SU-DHL-6 (cell line): Measurements from ENCODE around the gene NTSR1.

Experiments
- H2AFZ ChIP-seq: fragments of 200-600 bp; sonication (generic); 2 replicates; pipeline ENCODE4 v1.6.1; 2014; ENCODE audit warnings: low read depth, mild to moderate bottlenecking, moderate library complexity, mixed read lengths, antibody characterized with exemption, low read length; ENCODE audit not compliant: severe bottlenecking
- H3F3A ChIP-seq: fragments of 200-600 bp; shearing (Covaris generic); 2 replicates; pipeline ENCODE4 v1.6.0; 2016; ENCODE audit warnings: antibody characterized with exemption, mild to moderate bottlenecking; ENCODE audit not compliant: insufficient read depth
- H3K27ac ChIP-seq: fragments of 200-600 bp; sonication (generic); 2 replicates; pipeline ENCODE4 v1.5.1; 2016; ENCODE audit warnings: low read depth, mild to moderate bottlenecking, low read length, moderate library complexity, mixed read lengths
- H3K27me3 ChIP-seq: fragments of 200-600 bp; sonication (generic), shearing (Covaris generic); 2 replicates; pipeline ENCODE4 v1.6.0; 2014; ENCODE audit warnings: mild to moderate bottlenecking, low read length
- H3K36me3 ChIP-seq: fragments of 200-600 bp; sonication (generic); 2 replicates; pipeline ENCODE4 v1.6.1; 2014; ENCODE audit warnings: mild to moderate bottlenecking, low read length, mixed read lengths
- H3K4me2 ChIP-seq: fragments of 300-600, 200-600 bp; shearing (Covaris generic), sonication (generic); 2 replicates; pipeline ENCODE4 v1.6.0; 2014; ENCODE audit warnings: low read length, low read depth, mild to moderate bottlenecking; ENCODE audit not compliant: poor library complexity, severe bottlenecking
- H3K4me3 ChIP-seq: fragments of 200-600 bp; sonication (generic); 2 replicates; pipeline ENCODE4 v1.5.1; 2014; ENCODE audit warnings: antibody characterized with exemption, low read length, mild to moderate bottlenecking, mixed read lengths; ENCODE audit not compliant: insufficient read depth, poor library complexity, severe bottlenecking
- H3K79me2 ChIP-seq: fragments of 200-600 bp; sonication (generic); 2 replicates; pipeline ENCODE4 v1.6.1; 2014; ENCODE audit warnings: mild to moderate bottlenecking, low read length, moderate library complexity; ENCODE audit not compliant: insufficient read depth
- H3K9ac ChIP-seq: fragments of 200-600 bp; sonication (generic); 2 replicates; pipeline ENCODE4 v1.7.0; 2014; ENCODE audit warnings: mild to moderate bottlenecking, low read length
- H3K9me2 ChIP-seq: fragments of 200-600 bp; sonication (generic); replicated peaks from 2 replicates; pipeline ENCODE4 v1.6.1; 2014; ENCODE audit warnings: low read length; ENCODE audit not compliant: insufficient read depth
- H3K9me3 ChIP-seq: fragments of 200-600 bp; sonication (generic); 2 replicates; pipeline ENCODE4 v1.6.1; 2014; ENCODE audit warnings: low read length, mixed read lengths; ENCODE audit not compliant: insufficient read depth
- H4K20me1 ChIP-seq: fragments of 200-600 bp; sonication (generic); 2 replicates; pipeline ENCODE4 v1.6.1; 2014; ENCODE audit warnings: low read depth, mild to moderate bottlenecking, antibody characterized with exemption, low read length, moderate library complexity, mixed read lengths
- CTCF ChIP-seq: fragments of 200-600 bp; sonication (generic); IDR thresholded peaks from one replicate; pipeline ENCODE4 v1.5.1; 2017; ENCODE audit warnings: antibody characterized with exemption, mild to moderate bottlenecking, low read length, moderate library complexity; ENCODE audit not compliant: insufficient read depth, poor library complexity, severe bottlenecking
- EZH2phosphoT487 ChIP-seq: fragments of 200-600 bp; sonication (generic), shearing (Covaris generic); conservative IDR thresholded peaks from 2 replicates; pipeline ENCODE4 v1.6.1; 2018; ENCODE audit warnings: mild to moderate bottlenecking, antibody characterized with exemption, low read length, moderate library complexity, mixed read lengths

The NTSR1 gene

GRCh38 chr20:62784497-62784896, 75.9 kb downstream of the NTSR1 start:
- Histone ChIP-seq H3K27ac (no peak overlapping the region), H3K4me2 (no peak overlapping the region), H2AFZ (no peak overlapping the region), H3K79me2 (no peaks in the 10 kb centered on the region), H3F3A (no peaks in the 10 kb centered on the region), H3K36me3 (no peaks in the 10 kb centered on the region), H3K4me3 (no peak overlapping the region), H4K20me1 (no peaks in the 10 kb centered on the region), H3K9me3 (no peaks in the 10 kb centered on the region), H3K9me2 (no peaks in the 10 kb centered on the region), H3K27me3 (no peaks in the 10 kb centered on the region), H3K9ac (no peak overlapping the region)
- TF ChIP-seq EZH2phosphoT487, result no peak
- TF ChIP-seq CTCF, result no peak

GRCh38 chr20:62785393-62785792, 76.8 kb downstream of the NTSR1 start:
- Histone ChIP-seq H2AFZ (no peak overlapping the region), H3K27ac (no peak overlapping the region), H3K36me3 (no peaks in the 10 kb centered on the region), H3K9me3 (no peaks in the 10 kb centered on the region), H3K27me3 (no peaks in the 10 kb centered on the region), H3F3A (no peaks in the 10 kb centered on the region), H4K20me1 (no peaks in the 10 kb centered on the region), H3K9ac (no peak overlapping the region), H3K9me2 (no peaks in the 10 kb centered on the region), H3K4me3 (no peak overlapping the region), H3K79me2 (no peaks in the 10 kb centered on the region), H3K4me2 (no peak overlapping the region)
- TF ChIP-seq EZH2phosphoT487, result no peak
- TF ChIP-seq CTCF, result no peak

GRCh38 chr20:62786157-62786556, 77.5 kb downstream of the NTSR1 start:
- Histone ChIP-seq H3F3A (no peaks in the 10 kb centered on the region), H3K9ac (no peak overlapping the region), H4K20me1 (no peaks in the 10 kb centered on the region), H3K9me2 (no peaks in the 10 kb centered on the region), H3K4me2 (no peak overlapping the region), H3K4me3 (no peak overlapping the region), H2AFZ (no peak overlapping the region), H3K36me3 (no peaks in the 10 kb centered on the region), H3K27ac (no peak overlapping the region), H3K9me3 (no peaks in the 10 kb centered on the region), H3K79me2 (no peaks in the 10 kb centered on the region), H3K27me3 (no peaks in the 10 kb centered on the region)
- no peak for TF ChIP-seq CTCF
- no peak for TF ChIP-seq EZH2phosphoT487

GRCh38 chr20:62787321-62787720, 78.7 kb downstream of the NTSR1 start:
- Histone ChIP-seq H3K9me3 (no peaks in the 10 kb centered on the region), H3K4me3 (no peak overlapping the region), H3K27me3 (no peaks in the 10 kb centered on the region), H3K79me2 (no peaks in the 10 kb centered on the region), H3K36me3 (no peaks in the 10 kb centered on the region), H3F3A (no peaks in the 10 kb centered on the region), H2AFZ (no peak overlapping the region), H3K4me2 (no peak overlapping the region), H3K9ac (no peak overlapping the region), H3K9me2 (no peaks in the 10 kb centered on the region), H4K20me1 (no peaks in the 10 kb centered on the region), H3K27ac (no peak overlapping the region)
- no peak for TF ChIP-seq CTCF
- TF ChIP-seq EZH2phosphoT487, result no peak
